Measurements from ENCODE around the gene MBD3. TPM values are rescaled to one million over a fixed set of nuclear protein-coding genes. Genes with fewer than 3 reads are reported as not detected.

Gene MBD3
- polyA plus RNA-seq, 1 donor (not counting 4 experiments of a cell fraction or from before 2014, with no cell fraction given): 16.6 TPM

DNA sequence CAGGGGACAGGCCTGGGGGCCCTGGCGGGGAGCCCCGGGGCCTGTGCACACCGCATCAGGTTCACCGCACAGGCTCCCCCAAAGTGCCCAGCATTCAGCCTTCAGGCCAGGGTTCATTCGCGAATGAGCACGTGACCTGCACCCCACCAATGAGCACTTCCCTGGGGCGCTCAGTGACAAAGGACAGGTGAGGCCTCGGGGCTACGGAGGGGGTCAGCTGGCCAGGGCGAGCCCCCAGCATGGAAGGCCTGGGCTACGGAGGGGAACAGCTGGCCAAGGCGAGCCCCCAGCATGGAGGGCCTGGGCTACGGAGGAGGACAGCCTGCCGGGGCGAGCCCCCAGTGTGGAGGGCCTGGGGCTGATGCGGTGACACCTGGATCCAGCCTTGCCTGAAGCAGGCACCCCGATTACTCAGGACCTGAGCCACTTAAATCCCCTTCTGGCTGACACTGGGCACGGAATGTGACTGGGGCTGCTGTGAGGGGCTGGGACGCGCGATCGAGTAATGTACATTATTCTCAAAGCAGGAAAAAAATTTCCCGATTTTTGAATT, 36.7 kb upstream of the MBD3 start:
- H3K79me2 ChIP-seq (ENCODE audit: control insufficient read depth, insufficient read depth, low read length): no peaks in the 10 kb centered on the region
- H3K36me3 ChIP-seq (ENCODE audit: control insufficient read depth in 2 of 2, extremely low read depth in 1 of 2, insufficient read depth in 2 of 2, low read length in 2 of 2): peaks cover 9 to 27% of the 10 kb centered on the region in 2 experiments
- H3K4me2 ChIP-seq (ENCODE audit: control insufficient read depth, extremely low read depth, insufficient read depth, low read depth, low read length): no peak overlapping the region
- no peak for FAIRE-seq
- no peak for TF ChIP-seq EZH2 (IDR thresholded peaks at IDR 0.05; ENCODE audit: low read length)
- TF ChIP-seq, protein P1, sequence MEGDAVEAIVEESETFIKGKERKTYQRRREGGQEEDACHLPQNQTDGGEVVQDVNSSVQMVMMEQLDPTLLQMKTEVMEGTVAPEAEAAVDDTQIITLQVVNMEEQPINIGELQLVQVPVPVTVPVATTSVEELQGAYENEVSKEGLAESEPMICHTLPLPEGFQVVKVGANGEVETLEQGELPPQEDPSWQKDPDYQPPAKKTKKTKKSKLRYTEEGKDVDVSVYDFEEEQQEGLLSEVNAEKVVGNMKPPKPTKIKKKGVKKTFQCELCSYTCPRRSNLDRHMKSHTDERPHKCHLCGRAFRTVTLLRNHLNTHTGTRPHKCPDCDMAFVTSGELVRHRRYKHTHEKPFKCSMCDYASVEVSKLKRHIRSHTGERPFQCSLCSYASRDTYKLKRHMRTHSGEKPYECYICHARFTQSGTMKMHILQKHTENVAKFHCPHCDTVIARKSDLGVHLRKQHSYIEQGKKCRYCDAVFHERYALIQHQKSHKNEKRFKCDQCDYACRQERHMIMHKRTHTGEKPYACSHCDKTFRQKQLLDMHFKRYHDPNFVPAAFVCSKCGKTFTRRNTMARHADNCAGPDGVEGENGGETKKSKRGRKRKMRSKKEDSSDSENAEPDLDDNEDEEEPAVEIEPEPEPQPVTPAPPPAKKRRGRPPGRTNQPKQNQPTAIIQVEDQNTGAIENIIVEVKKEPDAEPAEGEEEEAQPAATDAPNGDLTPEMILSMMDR (optimal IDR thresholded peaks at IDR 0.05 in 1 of 3, IDR thresholded peaks at IDR 0.05 in 1 of 3, conservative IDR thresholded peaks at IDR 0.05 in 1 of 3; ENCODE audit: extremely low read depth in 1 of 3, insufficient read depth in 2 of 3, low read length in 3 of 3): no peak
- no peaks in the 10 kb centered on the region for H3K9me3 ChIP-seq (ENCODE audit: control insufficient read depth, low read depth, low read length)
- no peaks in the 10 kb centered on the region for H3K4me1 ChIP-seq (ENCODE audit: control insufficient read depth, extremely low read depth, insufficient read depth, low read length)
- H3K9me1 ChIP-seq (ENCODE audit: control insufficient read depth, extremely low read depth, insufficient read depth, low read length): no peaks in the 10 kb centered on the region
- no peaks in the 10 kb centered on the region for H4K20me1 ChIP-seq (ENCODE audit: control insufficient read depth, extremely low read depth, insufficient read depth, low read length)
- H2AFZ ChIP-seq (ENCODE audit: control insufficient read depth, low read length): no peak overlapping the region
- H3K9ac ChIP-seq (ENCODE audit: control insufficient read depth, extremely low read depth, insufficient read depth, low read length): no peak overlapping the region
- DNase-seq (ENCODE audit: low read depth, low spot score): no peak
- H3K27ac ChIP-seq (ENCODE audit: control insufficient read depth, insufficient read depth, low read length): no peak overlapping the region
- dilution Hi-C loops (cut with MboI; ENCODE audit: extremely low pct_ligation_motif_present, low sequenced_read_pairs): no loop called here
- H3K4me3 ChIP-seq (ENCODE audit: control insufficient read depth in 2 of 3, extremely low read depth in 1 of 3, insufficient read depth in 2 of 3, low read depth in 1 of 3, low read length in 3 of 3): no peak overlapping the region
- H3K27me3 ChIP-seq (ENCODE audit: control insufficient read depth, extremely low read depth, insufficient read depth, low read length): no peaks in the 10 kb centered on the region

GRCh38 chr19:1627194-1627593, 34.5 kb upstream of the MBD3 start:
- no peak overlapping the region for H3K4me2 ChIP-seq (ENCODE audit: control insufficient read depth, extremely low read depth, insufficient read depth, low read depth, low read length)
- FAIRE-seq (no peak), DNase-seq (ENCODE audit: low read depth, low spot score) (no peak)
- H3K27ac ChIP-seq (ENCODE audit: control insufficient read depth, insufficient read depth, low read length): no peak overlapping the region
- dilution Hi-C loops (cut with MboI; ENCODE audit: extremely low pct_ligation_motif_present, low sequenced_read_pairs): no loop called here
- no peak overlapping the region for H3K4me3 ChIP-seq (ENCODE audit: control insufficient read depth in 2 of 3, extremely low read depth in 1 of 3, insufficient read depth in 2 of 3, low read depth in 1 of 3, low read length in 3 of 3)
- H3K4me1 ChIP-seq (ENCODE audit: control insufficient read depth, extremely low read depth, insufficient read depth, low read length): no peaks in the 10 kb centered on the region
- H3K79me2 ChIP-seq (ENCODE audit: control insufficient read depth, insufficient read depth, low read length): no peaks in the 10 kb centered on the region
- H4K20me1 ChIP-seq (ENCODE audit: control insufficient read depth, extremely low read depth, insufficient read depth, low read length): no peaks in the 10 kb centered on the region
- H3K36me3 ChIP-seq (ENCODE audit: control insufficient read depth in 2 of 2, extremely low read depth in 1 of 2, insufficient read depth in 2 of 2, low read length in 2 of 2): peaks cover 24 to 32% of the 10 kb centered on the region in 2 experiments
- no peak overlapping the region for H3K9ac ChIP-seq (ENCODE audit: control insufficient read depth, extremely low read depth, insufficient read depth, low read length)
- no peaks in the 10 kb centered on the region for H3K27me3 ChIP-seq (ENCODE audit: control insufficient read depth, extremely low read depth, insufficient read depth, low read length)
- TF ChIP-seq, protein P1 (optimal IDR thresholded peaks at IDR 0.05 in 1 of 3, IDR thresholded peaks at IDR 0.05 in 1 of 3, conservative IDR thresholded peaks at IDR 0.05 in 1 of 3; ENCODE audit: extremely low read depth in 1 of 3, insufficient read depth in 2 of 3, low read length in 3 of 3): no peak
- TF ChIP-seq EZH2 (IDR thresholded peaks at IDR 0.05; ENCODE audit: low read length): no peak
- no peak overlapping the region for H2AFZ ChIP-seq (ENCODE audit: control insufficient read depth, low read length)
- H3K9me1 ChIP-seq (ENCODE audit: control insufficient read depth, extremely low read depth, insufficient read depth, low read length): no peaks in the 10 kb centered on the region
- no peaks in the 10 kb centered on the region for H3K9me3 ChIP-seq (ENCODE audit: control insufficient read depth, low read depth, low read length)
